GM21717 (cell line): Measurements from ENCODE around the gene ARAP1.

Source experiments
- ATAC-seq: cut with Tn5 transposase; IDR thresholded peaks from one replicate; pipeline ENCODE4 v1.9.1; 2021; ENCODE audit warnings: mild to moderate bottlenecking, moderate library complexity; ENCODE audit not compliant: unreplicated experiment

The ARAP1 gene

GRCh38 chr11:72764503-72764902 lies 12.3 kb upstream of the ARAP1 start:
- ATAC-seq: no peak

- ATAC-seq: no peak
Observed at GRCh38 chr11:72763823-72764222, 11.6 kb upstream of the ARAP1 start.

GRCh38 chr11:72762641-72763304 lies 10.6 kb upstream of the ARAP1 start:
- peak; percentile 64 for ATAC-seq

GRCh38 chr11:72760539-72761405 lies 8.6 kb upstream of the ARAP1 start:
- no peak for ATAC-seq

- no peak for ATAC-seq
Observed at GRCh38 chr11:72759468-72759985, 7.3 kb upstream of the ARAP1 start.

GRCh38 chr11:72758690-72759389 lies 6.6 kb upstream of the ARAP1 start:
- ATAC-seq: no peak

GRCh38 chr11:72758304-72758689 lies 6.1 kb upstream of the ARAP1 start:
- ATAC-seq: no peak

GRCh38 chr11:72755713-72756285 lies 3.6 kb upstream of the ARAP1 start:
- ATAC-seq: no peak

GRCh38 chr11:72754544-72755155 lies 2.4 kb upstream of the ARAP1 start:
- no peak for ATAC-seq

GRCh38 chr11:72754149-72754543 lies 1.9 kb upstream of the ARAP1 start:
- no peak for ATAC-seq

- ATAC-seq: no peak
Observed at GRCh38 chr11:72753341-72754148, 1.3 kb upstream of the ARAP1 start.

GRCh38 chr11:72751116-72752087 lies 806 bp downstream of the ARAP1 start:
- no peak for ATAC-seq

- no peak for ATAC-seq
Observed at GRCh38 chr11:72750556-72751115, 1.6 kb downstream of the ARAP1 start.

- no peak for ATAC-seq
Observed at GRCh38 chr11:72750086-72750485, 2.1 kb downstream of the ARAP1 start.

- ATAC-seq: no peak
Observed at GRCh38 chr11:72747289-72747855, 4.8 kb downstream of the ARAP1 start.

GRCh38 chr11:72746821-72747220 lies 5.4 kb downstream of the ARAP1 start:
- ATAC-seq: no peak

- no peak for ATAC-seq
Observed at GRCh38 chr11:72745925-72746550, 6.2 kb downstream of the ARAP1 start.

- no peak for ATAC-seq
Observed at GRCh38 chr11:72745511-72745910, 6.7 kb downstream of the ARAP1 start.
